GM18502 (cell line): ENCODE results near the gene GINS1.

Source experiments
- ATAC-seq: cut with Tn5 transposase; IDR thresholded peaks from one replicate; pipeline ENCODE4 v1.9.1; 2021; ENCODE audit warnings: mild to moderate bottlenecking; ENCODE audit not compliant: unreplicated experiment, poor library complexity

The GINS1 gene

DNA sequence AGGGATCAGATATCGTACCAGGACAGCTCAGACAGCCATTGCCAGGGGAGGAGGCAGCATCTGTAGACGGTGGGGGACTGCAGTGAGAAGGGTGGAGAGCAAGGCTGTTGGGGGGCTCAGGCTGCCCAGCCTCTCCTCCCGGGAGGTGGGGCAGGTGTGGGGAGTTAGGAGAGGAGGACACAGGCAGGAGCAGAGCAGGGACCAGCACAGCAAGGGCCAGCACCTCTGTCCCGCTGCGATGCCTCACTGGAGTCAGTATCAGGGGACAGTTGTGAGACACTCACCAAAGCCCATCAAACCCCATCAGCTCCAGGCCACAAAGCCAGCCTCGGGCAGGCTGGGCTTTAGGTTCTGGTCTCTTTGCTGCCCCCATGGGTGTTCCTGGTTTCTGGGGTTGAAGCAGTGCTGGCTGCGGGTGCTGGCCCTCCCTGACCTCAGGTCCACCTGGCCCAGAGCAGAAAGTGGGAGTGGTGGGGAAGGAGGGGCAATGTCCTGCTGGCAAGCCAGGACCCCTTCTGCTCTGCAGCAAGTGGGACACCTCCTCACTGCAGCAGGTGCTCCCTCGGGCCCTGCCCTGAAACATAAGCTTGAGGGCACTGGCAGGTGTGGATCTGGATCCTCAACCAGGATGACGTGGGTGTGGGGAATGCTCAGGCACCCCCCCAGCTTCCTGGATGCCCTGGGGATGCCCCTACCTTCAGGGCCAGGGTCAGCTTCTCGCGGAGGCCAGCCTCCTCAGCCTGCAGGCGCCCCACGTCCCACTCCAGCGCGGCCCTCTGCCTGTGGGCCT lies 83.4 kb downstream of the GINS1 start:
- no peak for ATAC-seq

- no peak for ATAC-seq
Observed at GRCh38 chr20:25491446-25492038, 84.1 kb downstream of the GINS1 start.

DNA sequence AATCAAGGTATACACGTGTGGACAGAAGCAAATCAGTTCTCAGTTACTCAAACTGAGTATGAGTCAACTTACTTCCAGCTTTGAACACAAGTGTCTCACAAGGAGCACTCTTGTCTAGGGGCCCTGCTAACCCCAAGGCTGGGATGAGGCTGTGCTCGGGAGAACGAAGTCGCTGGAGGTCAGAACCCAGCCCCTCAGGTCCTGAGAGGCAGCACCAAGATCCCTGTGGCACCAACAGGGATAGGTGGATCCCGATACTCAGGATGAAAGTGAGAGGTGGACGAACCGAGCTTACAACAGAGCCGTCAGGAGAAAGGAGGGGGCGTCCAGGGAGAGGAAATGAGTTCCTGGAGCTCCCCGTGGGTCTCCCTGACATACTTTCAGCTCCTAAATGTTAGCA lies 85.7 kb downstream of the GINS1 start:
- no peak for ATAC-seq

DNA sequence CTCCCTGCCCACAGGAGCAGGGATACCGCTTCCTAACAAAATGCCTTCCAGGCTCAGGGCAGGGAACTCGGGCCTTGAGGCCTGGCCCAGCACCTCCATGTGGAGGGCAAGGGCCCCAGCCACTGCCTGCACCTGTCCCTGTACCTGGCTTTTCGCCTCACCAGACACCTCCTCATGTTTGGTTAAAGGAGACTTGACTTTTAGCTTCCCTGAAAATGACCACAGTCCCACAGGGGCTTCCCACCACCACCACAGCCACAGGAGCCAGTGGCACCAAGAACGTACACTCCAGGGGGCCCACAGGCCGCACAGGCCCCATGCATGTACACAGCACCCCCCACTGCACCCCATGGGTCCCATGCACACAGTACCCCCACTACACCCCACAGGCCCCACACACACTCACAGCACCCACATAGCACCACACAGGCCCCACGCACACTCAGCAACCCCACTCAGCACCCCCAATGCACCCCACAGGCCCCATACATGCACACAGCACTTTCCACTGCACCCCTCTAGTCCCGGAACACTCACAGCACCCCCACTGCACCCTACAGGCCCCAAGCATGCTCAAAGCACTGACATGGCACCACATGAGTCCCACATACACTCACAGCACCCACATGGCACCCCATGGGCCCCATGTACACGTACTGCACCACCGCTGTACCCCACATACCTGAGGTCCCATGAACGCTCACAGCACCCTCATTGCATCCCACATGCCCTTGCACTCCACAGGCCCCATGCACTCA lies 86.5 kb downstream of the GINS1 start:
- ATAC-seq: no peak

GRCh38 chr20:25494506-25495188 lies 87.2 kb downstream of the GINS1 start:
- ATAC-seq: no peak

DNA sequence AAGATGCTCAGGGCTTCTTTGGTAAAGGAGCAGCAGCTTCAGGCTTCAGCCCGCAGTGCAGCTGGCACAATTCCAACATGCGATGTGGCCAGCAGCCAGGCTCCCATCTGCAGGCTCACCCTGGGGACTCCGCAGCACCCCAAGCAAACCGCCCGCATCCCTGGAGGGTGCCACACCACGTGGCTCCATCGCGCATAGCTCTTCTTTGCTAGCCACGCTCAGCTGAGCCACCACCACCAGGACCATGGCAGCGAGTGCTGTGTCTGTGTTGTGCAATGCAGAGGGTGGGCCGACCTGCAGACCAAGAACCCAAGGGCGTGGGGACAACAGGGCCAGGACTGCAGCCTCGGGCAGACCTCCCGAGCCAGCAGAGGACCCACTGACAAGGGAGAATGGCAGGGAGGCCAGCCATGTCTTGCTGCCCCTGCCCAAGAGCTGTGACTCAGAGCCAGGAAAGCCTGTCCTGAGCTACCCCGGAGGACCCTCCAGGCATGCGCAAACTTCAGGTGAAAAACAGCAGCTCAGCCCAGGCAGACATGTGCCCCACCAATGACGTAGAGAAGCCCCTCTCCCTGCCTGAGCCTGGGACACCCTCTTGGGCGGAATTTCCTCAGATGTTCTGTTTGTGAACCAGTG lies 87.8 kb downstream of the GINS1 start:
- ATAC-seq: no peak

GRCh38 chr20:25496165-25496967 lies 88.9 kb downstream of the GINS1 start:
- no peak for ATAC-seq

GRCh38 chr20:25496968-25497401 lies 89.5 kb downstream of the GINS1 start:
- ATAC-seq: no peak

- ATAC-seq: no peak
Observed at GRCh38 chr20:25497586-25498279, 90.3 kb downstream of the GINS1 start.
